H1 (cell line): ENCODE data around the gene COL2A1. TPM values are rescaled to one million over a fixed set of nuclear protein-coding genes. Genes with fewer than 3 reads are reported as not detected.
A peak's percentile ranks its signal among the peaks of the same experiment; 100 is the strongest.

ENCODE experiments used
- CTCF ChIA-PET: fragments of 300-600 bp; sonication (Branson Sonifier 250); formaldehyde crosslinking; loops from one replicate; lab custom pipeline; 2021; ENCODE audit not compliant: partially characterized antibody; lab: Charles Lee
- POLR2A ChIA-PET: fragments of 300-600 bp; sonication (Branson Sonifier 250); formaldehyde crosslinking; loops from one replicate; lab custom pipeline; 2021; ENCODE audit warnings: inconsistent platforms; ENCODE audit not compliant: partially characterized antibody; lab: Charles Lee
- DNase-seq, 2 experiments: peaks; one replicate each; pipeline versions ENCODE4 v3.0.0 to v3.0.0-alpha.2; 2010 to 2022; ENCODE audit warnings: low spot score in 2 of 2, low read depth in 1 of 2, mixed read lengths in 1 of 2
- FAIRE-seq: peaks from 2 replicates; lab custom pipeline; 2011; peaks lifted over from hg19 to GRCh38; lab: Jason Lieb, UNC
- H2AFZ ChIP-seq: 2 replicates; pipeline ENCODE4 v1.8.1; 2012; ENCODE audit warnings: low read length, inconsistent platforms
- H2AK5ac ChIP-seq: 2 replicates; pipeline ENCODE4 v1.6.1; 2013; ENCODE audit warnings: low read depth, low read length
- H2BK120ac ChIP-seq: replicated peaks from 2 replicates; pipeline ENCODE3; 2013; ENCODE audit warnings: low read depth, low read length, inconsistent platforms
- H2BK12ac ChIP-seq: 2 replicates; pipeline ENCODE4 v1.6.1; 2013; ENCODE audit warnings: low read depth, low read length
- H2BK15ac ChIP-seq: 2 replicates; pipeline ENCODE4 v1.6.1; 2013; ENCODE audit warnings: low read length
- H2BK20ac ChIP-seq: 2 replicates; pipeline ENCODE4 v1.6.1; 2013; ENCODE audit warnings: low read length
- H2BK5ac ChIP-seq: 2 replicates; pipeline ENCODE4 v1.6.1; 2013; ENCODE audit warnings: low read depth, low read length
- H3K14ac ChIP-seq: 2 replicates; pipeline ENCODE4 v1.6.1; 2013; ENCODE audit warnings: inconsistent platforms; ENCODE audit not compliant: insufficient read length
- H3K18ac ChIP-seq: 2 replicates; pipeline ENCODE4 v1.6.1; 2013; ENCODE audit warnings: low read length; ENCODE audit errors: extremely low read depth
- H3K23ac ChIP-seq: 2 replicates; pipeline ENCODE4 v1.6.1; 2013; ENCODE audit warnings: inconsistent platforms; ENCODE audit not compliant: insufficient read length
- H3K23me2 ChIP-seq: 2 replicates; pipeline ENCODE4 v1.6.1; 2013; ENCODE audit warnings: low read depth, low read length
- H3K27ac ChIP-seq: 2 replicates; pipeline ENCODE4 v1.6.1; 2011; ENCODE audit warnings: low read depth, low read length, inconsistent platforms
- H3K27me3 ChIP-seq, 4 experiments: replicated peaks in 1 of 4; 1 replicate in 1 of 4; 2 replicates in 3 of 4; pipeline versions ENCODE4 v1.6.1 to v1.8.1; 2011 to 2013; ENCODE audit warnings: low read length in 3 of 4, mild to moderate bottlenecking in 3 of 4, inconsistent platforms in 2 of 4, mixed read lengths in 2 of 4, moderate library complexity in 1 of 4; ENCODE audit not compliant: control insufficient read depth in 3 of 4, insufficient read depth in 3 of 4; ENCODE audit errors: extremely low read depth in 1 of 4
- H3K36me3 ChIP-seq, 4 experiments: 2 replicates each; pipeline versions ENCODE4 v1.6.1 to v1.8.1; 2011 to 2013; ENCODE audit warnings: mild to moderate bottlenecking in 4 of 4, low read length in 3 of 4, moderate library complexity in 2 of 4, control low read depth in 1 of 4, inconsistent platforms in 1 of 4; ENCODE audit not compliant: insufficient read depth in 4 of 4, control insufficient read depth in 2 of 4
- H3K4ac ChIP-seq: replicated peaks from 2 replicates; pipeline ENCODE3; 2013; ENCODE audit warnings: low read length, low read depth, mixed read lengths, inconsistent platforms; ENCODE audit not compliant: insufficient read length
- H3K4me1 ChIP-seq, 4 experiments: replicated peaks in 1 of 4; 1 replicate in 1 of 4; 2 replicates in 3 of 4; pipeline versions ENCODE4 v1.6.1 to v1.8.1; 2011 to 2013; ENCODE audit warnings: low read length in 3 of 4, inconsistent platforms in 2 of 4, mixed read lengths in 1 of 4; ENCODE audit not compliant: insufficient read depth in 4 of 4, control insufficient read depth in 3 of 4
- H3K4me2 ChIP-seq, 2 experiments: 2 replicates each; pipeline versions ENCODE4 v1.6.1 to v1.8.1; 2011 to 2013; ENCODE audit warnings: low read depth in 2 of 2, low read length in 2 of 2, control low read depth in 1 of 2, inconsistent platforms in 1 of 2, mild to moderate bottlenecking in 1 of 2; ENCODE audit not compliant: insufficient read depth in 1 of 2
- H3K4me3 ChIP-seq, 4 experiments: fragments of 200-600, 300-600 bp in 1 of 4; sonication (generic), shearing (Covaris generic), sonication (Bioruptor Twin) in 1 of 4; 2 replicates each; pipeline versions ENCODE4 v1.5.1 to v1.8.1; 2011 to 2016; ENCODE audit warnings: low read length in 4 of 4, low read depth in 3 of 4, control low read depth in 2 of 4, inconsistent platforms in 2 of 4, mild to moderate bottlenecking in 2 of 4, mixed read lengths in 1 of 4, moderate library complexity in 1 of 4; ENCODE audit not compliant: insufficient read depth in 2 of 4; ENCODE audit errors: extremely low read depth in 1 of 4
- H3K56ac ChIP-seq: replicated peaks from 2 replicates; pipeline ENCODE3; 2013; ENCODE audit warnings: low read depth, mild to moderate bottlenecking, mixed read lengths, low read length, inconsistent platforms; ENCODE audit not compliant: insufficient read length
- H3K79me1 ChIP-seq: 2 replicates; pipeline ENCODE4 v1.6.1; 2013; ENCODE audit warnings: low read depth, low read length, control low read depth
- H3K79me2 ChIP-seq, 2 experiments: 2 replicates each; pipeline versions ENCODE4 v1.6.1 to v1.8.1; 2012 to 2013; ENCODE audit warnings: low read length in 2 of 2, mild to moderate bottlenecking in 2 of 2, inconsistent platforms in 1 of 2; ENCODE audit not compliant: insufficient read depth in 2 of 2, control insufficient read depth in 1 of 2
- H3K9ac ChIP-seq, 4 experiments: replicated peaks in 1 of 4; 1 replicate in 1 of 4; 2 replicates in 3 of 4; pipeline versions ENCODE4 v1.6.1 to v1.8.1; 2011 to 2013; ENCODE audit warnings: low read depth in 3 of 4, low read length in 3 of 4, control low read depth in 2 of 4, mild to moderate bottlenecking in 2 of 4, moderate library complexity in 2 of 4, inconsistent platforms in 1 of 4; ENCODE audit errors: extremely low read depth in 1 of 4
- H3K9me3 ChIP-seq, 2 experiments: 2 replicates each; pipeline versions ENCODE4 v1.6.1 to v1.8.1; 2012 to 2013; ENCODE audit warnings: mild to moderate bottlenecking in 2 of 2, moderate library complexity in 2 of 2, control low read depth in 1 of 2, inconsistent platforms in 1 of 2, low read depth in 1 of 2, low read length in 1 of 2, mixed read lengths in 1 of 2; ENCODE audit not compliant: insufficient read depth in 2 of 2
- H4K20me1 ChIP-seq, 2 experiments: replicated peaks in 1 of 2; 2 replicates each; pipeline versions ENCODE3 to v1.8.1; 2011 to 2013; ENCODE audit warnings: inconsistent platforms in 2 of 2, low read length in 2 of 2, mild to moderate bottlenecking in 1 of 2; ENCODE audit not compliant: insufficient read depth in 2 of 2, control insufficient read depth in 1 of 2
- H4K5ac ChIP-seq: 2 replicates; pipeline ENCODE4 v1.6.1; 2013; ENCODE audit warnings: low read length, low read depth, mixed read lengths, inconsistent platforms; ENCODE audit not compliant: insufficient read length
- H4K8ac ChIP-seq: 2 replicates; pipeline ENCODE4 v1.8.0; 2013; ENCODE audit warnings: mild to moderate bottlenecking, moderate library complexity, low read length, inconsistent platforms; ENCODE audit not compliant: insufficient read depth; ENCODE audit errors: extremely low read depth
- H4K91ac ChIP-seq: replicated peaks from 2 replicates; pipeline ENCODE3; 2013; ENCODE audit warnings: low read length, mixed read lengths, inconsistent platforms; ENCODE audit not compliant: insufficient read length
- TBP ChIP-seq: IDR thresholded peaks from 2 replicates; pipeline ENCODE4 v1.6.1; 2011; ENCODE audit warnings: low read depth, low read length, improper control_type of control experiment
- WGBS, 2 experiments: shearing (Covaris generic) in 1 of 2; methylation state at CpG; one replicate each; pipeline versions ENCODE4 v1.1.6 to v1.1.7; 2013 to 2015; ENCODE audit warnings: low lambda C conversion rate in 2 of 2, mixed read lengths in 2 of 2, inconsistent platforms in 1 of 2, low coverage in 1 of 2, missing lambda C conversion rate in 1 of 2; ENCODE audit not compliant: insufficient replicate concordance in 2 of 2, insufficient coverage in 1 of 2, insufficient read length in 1 of 2; ENCODE audit errors: extremely low coverage in 1 of 2, missing lambda C conversion rate in 1 of 2; 5-methylcytosine and 5-hydroxymethylcytosine counted together
- polyA plus RNA-seq, 7 experiments: library from polyadenylated mRNA; depleted of rRNA in 3 of 7; stranded (reverse) in 5 of 7; unstranded in 2 of 7; fragments of >200 nt in 5 of 7; fragments of 200-250 nt in 2 of 7; gene quantifications; 1 replicate in 5 of 7; 2 replicates in 1 of 7; 4 replicates in 1 of 7; pipeline versions ENCODE4 v1.2.1 to v1.2.3, GENCODE V29; 2011 to 2013; ENCODE audit warnings: missing spikeins in 2 of 7, mixed read lengths in 2 of 7
- total RNA-seq: library from RNA; stranded (reverse); fragmentation: NEBNext Ultra II Directional; extraction: Animal tissue kit (Norgen Biotek cat#: 25700); gene quantifications from 2 replicates; pipeline ENCODE4 v1.2.1, GENCODE V29; 2021
- TF ChIP-seq, protein P1 (sequence below): IDR thresholded peaks from 2 replicates; pipeline ENCODE4 v1.6.1; 2012; ENCODE audit warnings: inconsistent platforms
- TF ChIP-seq, protein P2 (sequence below): IDR thresholded peaks from 2 replicates; pipeline ENCODE4 v1.6.1; 2012; ENCODE audit warnings: inconsistent platforms

The COL2A1 gene
- total and polyA plus RNA-seq, 2 of the 8 experiments (the other 6 are each of a cell fraction or from before 2014, with no cell fraction given): 4.2 to 14.6 TPM

DNA sequence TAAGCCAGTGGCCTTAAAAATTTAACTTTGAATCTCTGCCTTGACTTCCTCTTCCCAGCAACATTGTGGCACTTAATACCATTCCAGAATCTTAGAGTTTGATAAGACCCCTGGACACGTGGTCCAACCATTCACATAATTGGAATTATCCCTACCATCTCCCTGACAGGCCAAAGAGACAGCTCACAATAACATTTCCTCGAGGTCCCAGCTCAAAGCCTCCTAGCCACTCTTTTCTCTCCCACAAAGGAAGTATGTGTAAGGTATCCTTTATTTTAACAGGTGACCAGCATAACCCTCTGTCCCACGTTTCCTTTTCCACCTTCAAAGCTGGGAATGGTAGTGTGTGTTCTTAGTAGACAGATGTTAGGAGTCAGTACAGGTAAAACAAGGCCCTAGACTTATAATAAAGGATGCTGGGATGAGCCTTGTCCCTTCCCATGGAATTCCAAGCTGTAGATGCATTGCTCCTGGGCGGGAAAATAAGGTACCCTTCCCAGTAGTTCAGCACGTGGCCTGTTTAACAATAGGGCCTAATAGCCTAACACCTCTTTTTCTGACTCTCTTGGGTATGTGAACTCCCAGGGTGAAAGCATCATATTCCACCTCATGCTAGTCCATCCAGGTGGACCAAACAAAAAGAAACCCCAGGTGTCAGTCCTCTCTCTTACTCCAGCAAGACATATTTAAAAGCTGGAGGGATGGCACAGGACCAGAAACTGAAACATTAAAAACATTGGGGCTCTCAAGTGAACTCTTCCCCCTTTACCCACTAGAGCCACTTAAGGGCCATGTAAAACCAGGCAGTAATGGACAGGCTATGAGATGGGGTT lies 37.5 kb upstream of the COL2A1 start:
- peaks cover 14 to 28% (median 20%) of the 10 kb centered on the region in 4 experiments for H3K36me3 ChIP-seq
- no peak overlapping the region for H4K8ac ChIP-seq
- no peak overlapping the region for H4K91ac ChIP-seq
- TF ChIP-seq, protein P1, sequence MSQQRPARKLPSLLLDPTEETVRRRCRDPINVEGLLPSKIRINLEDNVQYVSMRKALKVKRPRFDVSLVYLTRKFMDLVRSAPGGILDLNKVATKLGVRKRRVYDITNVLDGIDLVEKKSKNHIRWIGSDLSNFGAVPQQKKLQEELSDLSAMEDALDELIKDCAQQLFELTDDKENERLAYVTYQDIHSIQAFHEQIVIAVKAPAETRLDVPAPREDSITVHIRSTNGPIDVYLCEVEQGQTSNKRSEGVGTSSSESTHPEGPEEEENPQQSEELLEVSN: peak; percentile 90
- TF ChIP-seq, protein P2, sequence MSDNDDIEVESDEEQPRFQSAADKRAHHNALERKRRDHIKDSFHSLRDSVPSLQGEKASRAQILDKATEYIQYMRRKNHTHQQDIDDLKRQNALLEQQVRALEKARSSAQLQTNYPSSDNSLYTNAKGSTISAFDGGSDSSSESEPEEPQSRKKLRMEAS: peak; percentile 51; the same call in 1 of the 2 replicates
- TF ChIP-seq TBP: no peak
- peaks cover 9 to 14% (median 9%) of the 10 kb centered on the region in 4 experiments for H3K4me1 ChIP-seq
- H2BK12ac ChIP-seq: no peak overlapping the region
- H3K23ac ChIP-seq: no peak overlapping the region
- H3K27me3 ChIP-seq: peaks cover 0 to 3% (median under 1%) of the 10 kb centered on the region in 4 experiments; a peak in 2 of 7 replicates
- no peak overlapping the region for H3K14ac ChIP-seq
- ChIA-PET CTCF (interaction anchor here (0.7 to 1.5 kb wide), 4 partner anchors 11 to 283 kb away, joined by 3 to 4 read pairs (median 3); partner anchors contain the start of gene RAPGEF3), POLR2A (interaction anchor here (0.6 to 1.6 kb wide), 7 partner anchors 10 to 137 kb away, joined by 3 to 7 read pairs (median 3); partner anchors contain the start of genes SENP1 and VDR)
- H2BK15ac ChIP-seq: no peak overlapping the region
- H2AK5ac ChIP-seq: no peak overlapping the region
- no peak overlapping the region for H2BK120ac ChIP-seq
- H2AFZ ChIP-seq: no peak overlapping the region
- H4K20me1 ChIP-seq: no peaks in the 10 kb centered on the region
- no peak overlapping the region for H3K27ac ChIP-seq
- H3K9me3 ChIP-seq: no peaks in the 10 kb centered on the region
- no peaks in the 10 kb centered on the region for H3K79me2 ChIP-seq
- DNase-seq (no peak), FAIRE-seq (no peak)
- WGBS, 2 experiments: 82% methylated on average over 5 of the region's 5 CpGs; no CpG with 5 or more reads in 1 of the 2 experiments
- H3K4me3 ChIP-seq: no peak overlapping the region
- H3K9ac ChIP-seq: no peak overlapping the region
- H2BK5ac ChIP-seq: no peak overlapping the region
- H3K56ac ChIP-seq: no peak overlapping the region
- H2BK20ac ChIP-seq: no peak overlapping the region
- H3K4ac ChIP-seq: no peak overlapping the region
- H3K23me2 ChIP-seq: peaks cover 2% of the 10 kb centered on the region; the same call in 1 of the 2 replicates
- no peak overlapping the region for H3K18ac ChIP-seq
- no peak overlapping the region for H3K4me2 ChIP-seq
- H4K5ac ChIP-seq: no peak overlapping the region
- H3K79me1 ChIP-seq: no peaks in the 10 kb centered on the region
